CD4-positive, alpha-beta memory T cell (primary cell): Measurements from ENCODE around the gene PPP2R2B. TPM values are rescaled to one million over a fixed set of nuclear protein-coding genes. Genes with fewer than 3 reads are reported as not detected.

Source experiments
- CTCF ChIA-PET: fragments of 350-600 bp; sonication (Branson Sonifier 250); formaldehyde crosslinking; loops from one replicate; lab custom pipeline; 2021; ENCODE audit warnings: inconsistent platforms; ENCODE audit not compliant: partially characterized antibody; lab: Charles Lee
- POLR2A ChIA-PET: fragments of 350-600 bp; sonication (Branson Sonifier 250); formaldehyde crosslinking; loops from one replicate; lab custom pipeline; 2021; ENCODE audit not compliant: partially characterized antibody; lab: Charles Lee
- DNase-seq, 5 donors: peaks; one replicate each; pipeline versions ENCODE4 v3.0.0 to v3.0.0-alpha.2; 2020 to 2022; ENCODE audit warnings: mixed read lengths in 1 of 5
- H3K27ac ChIP-seq: one replicate; pipeline ENCODE4 v1.7.0; 2013; ENCODE audit warnings: low read depth, low read length
- H3K27me3 ChIP-seq: 2 replicates; pipeline ENCODE4 v1.7.0; 2013; ENCODE audit warnings: mild to moderate bottlenecking, low read length, moderate library complexity; ENCODE audit not compliant: insufficient read depth
- H3K36me3 ChIP-seq: 2 replicates; pipeline ENCODE4 v1.7.0; 2013; ENCODE audit warnings: mild to moderate bottlenecking, low read length, moderate library complexity; ENCODE audit not compliant: insufficient read depth
- H3K4me1 ChIP-seq: 2 replicates; pipeline ENCODE4 v1.7.0; 2013; ENCODE audit warnings: mild to moderate bottlenecking, low read length, moderate library complexity; ENCODE audit not compliant: insufficient read depth
- H3K4me3 ChIP-seq, 2 donors: one replicate each; pipeline ENCODE4 v1.7.0; 2013; ENCODE audit warnings: low read length in 2 of 2, mild to moderate bottlenecking in 1 of 2
- H3K9me3 ChIP-seq, 2 donors: one replicate each; pipeline ENCODE4 v1.7.0; 2013; ENCODE audit warnings: low read length in 2 of 2, control low read depth in 1 of 2; ENCODE audit not compliant: control insufficient read depth in 1 of 2
- H3K27ac Mint-ChIP-seq, 7 donors: one replicate each; pipeline ENCODE4 v1.8.0; 2020 to 2021; ENCODE audit warnings: mixed read lengths in 7 of 7, mild to moderate bottlenecking in 6 of 7, inconsistent platforms in 3 of 7, moderate library complexity in 3 of 7
- H3K27me3 Mint-ChIP-seq, 2 donors: one replicate each; pipeline ENCODE4 v1.8.0; 2020 to 2021; ENCODE audit warnings: mixed read lengths in 2 of 2
- H3K36me3 Mint-ChIP-seq, 2 donors: one replicate each; pipeline ENCODE4 v1.8.0; 2020 to 2021; ENCODE audit warnings: mixed read lengths in 2 of 2, inconsistent platforms in 1 of 2, mild to moderate bottlenecking in 1 of 2
- H3K4me1 Mint-ChIP-seq, 4 donors: one replicate each; pipeline ENCODE4 v1.8.0; 2020 to 2021; ENCODE audit warnings: mixed read lengths in 4 of 4, mild to moderate bottlenecking in 1 of 4
- H3K4me3 Mint-ChIP-seq, 8 donors: one replicate each; pipeline ENCODE4 v1.8.0; 2020 to 2021; ENCODE audit warnings: mixed read lengths in 8 of 8, mild to moderate bottlenecking in 7 of 8, moderate library complexity in 6 of 8, inconsistent platforms in 3 of 8
- H3K9me3 Mint-ChIP-seq, 8 donors: one replicate each; pipeline ENCODE4 v1.8.0; 2020 to 2021; ENCODE audit warnings: mixed read lengths in 8 of 8, mild to moderate bottlenecking in 5 of 8, inconsistent platforms in 3 of 8, moderate library complexity in 1 of 8
- intact Hi-C: fragments of 100-400 bp; cut with micrococcal nuclease; formaldehyde crosslinking; loops from one replicate; pipeline ENCODE4 v1.15.1; 2023
- polyA plus RNA-seq, 2 donors: library from polyadenylated mRNA; unstranded; fragments of 300-500 nt; fragmentation: Illumina TruSeq; gene quantifications; one replicate each; pipeline ENCODE4 v1.2.3, GENCODE V29; 2021
- total RNA-seq, 2 experiments: library from RNA; stranded (reverse); gene quantifications; one replicate each; pipeline ENCODE4 v1.2.3, GENCODE V29; 2021

Gene PPP2R2B
- total and polyA plus RNA-seq, 4 experiments from 2014 or later, result 3.1 to 13.0 (median 6.7) TPM

- Histone ChIP-seq H3K27ac (no peak overlapping the region), H3K9me3 (no peaks in the 10 kb centered on the region), H3K36me3 (no peaks in the 10 kb centered on the region), H3K4me1 (no peaks in the 10 kb centered on the region), H3K27me3 (no peaks in the 10 kb centered on the region), H3K4me3 (no peak overlapping the region)
- Mint-ChIP-seq H3K9me3 (no peaks in the 10 kb centered on the region), H3K4me3 (no peak overlapping the region), H3K27ac (no peak overlapping the region), H3K27me3 (peaks cover 0 to 1% of the 10 kb centered on the region in 2 donors), H3K4me1 (peaks cover 0 to 2% (median 1%) of the 10 kb centered on the region in 4 donors), H3K36me3 (no peaks in the 10 kb centered on the region)
- no peak for DNase-seq
- CTCF ChIA-PET, result interaction anchor here (0.9 to 10.8 kb wide), 3 partner anchors 11 to 305 kb away, joined by 3 to 159 read pairs (median 16); no protein-coding TSS in a partner anchor
- POLR2A ChIA-PET, result no interaction called here
- intact Hi-C loops, result loop anchor here (5.0 to 10.0 kb wide), 2 partner anchors 214 to 287 kb away; partner anchors contain the start of gene PPP2R2B
These were observed 218.1 kb downstream of the PPP2R2B start for GRCh38 chr5:146660376-146660960.

- no peak overlapping the region for H3K4me3 Mint-ChIP-seq
- peaks cover 0 to 1% of the 10 kb centered on the region in 2 donors for H3K27me3 Mint-ChIP-seq
- H3K36me3 ChIP-seq, result no peaks in the 10 kb centered on the region
- no peaks in the 10 kb centered on the region for H3K36me3 Mint-ChIP-seq
- ChIA-PET CTCF (interaction anchor here (1.2 to 10.8 kb wide), 3 partner anchors 8 to 306 kb away, joined by 3 to 159 read pairs (median 5); no protein-coding TSS in a partner anchor), POLR2A (no interaction called here)
- DNase-seq, result no peak
- H3K9me3 Mint-ChIP-seq, result no peaks in the 10 kb centered on the region
- no peak overlapping the region for H3K4me3 ChIP-seq
- H3K4me1 Mint-ChIP-seq, result no peaks in the 10 kb centered on the region
- no peaks in the 10 kb centered on the region for H3K27me3 ChIP-seq
- no peaks in the 10 kb centered on the region for H3K4me1 ChIP-seq
- intact Hi-C loops, result loop anchor here (5.0 to 10.0 kb wide), 2 partner anchors 215 to 287 kb away; partner anchors contain the start of gene PPP2R2B
- H3K27ac ChIP-seq, result no peak overlapping the region
- H3K27ac Mint-ChIP-seq, result no peak overlapping the region
- no peaks in the 10 kb centered on the region for H3K9me3 ChIP-seq
These were observed 218.6 kb downstream of the PPP2R2B start for GRCh38 chr5:146659961-146660360.

- no peaks in the 10 kb centered on the region for H3K9me3 ChIP-seq
- ChIA-PET CTCF (interaction anchor here (1.0 kb wide), 2 partner anchors 307 to 309 kb away, joined by 3 read pairs; no protein-coding TSS in a partner anchor), POLR2A (interaction anchor here (0.5 kb wide), 1 partner anchor 485 kb away, joined by 4 read pairs; no protein-coding TSS in a partner anchor)
- Mint-ChIP-seq H3K36me3 (no peaks in the 10 kb centered on the region), H3K4me1 (no peaks in the 10 kb centered on the region), H3K4me3 (no peak overlapping the region), H3K27me3 (peaks cover 0 to 1% of the 10 kb centered on the region in 2 donors), H3K27ac (no peak overlapping the region), H3K9me3 (no peaks in the 10 kb centered on the region)
- H3K36me3 ChIP-seq, result no peaks in the 10 kb centered on the region
- no peak overlapping the region for H3K4me3 ChIP-seq
- H3K27ac ChIP-seq, result no peak overlapping the region
- intact Hi-C loops, result no loop called here
- no peaks in the 10 kb centered on the region for H3K27me3 ChIP-seq
- DNase-seq, result no peak
- no peaks in the 10 kb centered on the region for H3K4me1 ChIP-seq
These were observed 221.9 kb downstream of the PPP2R2B start for GRCh38 chr5:146656703-146657102.

DNA sequence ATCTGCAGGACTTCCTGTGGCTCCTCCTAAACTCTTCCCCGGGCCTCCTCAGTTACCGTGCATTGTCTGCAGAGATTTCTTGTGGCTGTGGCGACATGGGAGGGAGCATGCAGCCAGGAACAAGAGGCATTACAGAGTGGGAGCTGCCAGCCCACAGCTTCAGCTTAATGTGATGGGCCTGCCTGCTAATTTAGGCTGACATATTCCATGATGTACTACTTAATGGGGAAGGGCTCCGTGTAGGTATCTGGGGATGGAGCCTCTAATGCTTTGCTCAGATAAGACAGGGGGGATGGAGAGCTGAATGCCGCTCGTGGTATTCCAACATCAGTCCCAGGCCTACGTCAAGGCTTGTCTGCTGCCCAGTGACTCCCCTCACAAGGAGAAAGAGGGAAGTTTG is 225.0 kb downstream of the PPP2R2B start:
- H3K36me3 Mint-ChIP-seq, result peaks cover 0 to 7% of the 10 kb centered on the region in 2 donors
- no peaks in the 10 kb centered on the region for H3K36me3 ChIP-seq
- peaks cover 0 to 5% (median 0%) of the 10 kb centered on the region in 8 donors for H3K9me3 Mint-ChIP-seq
- DNase-seq, result no peak
- H3K4me1 ChIP-seq, result no peaks in the 10 kb centered on the region
- peaks cover 0 to 1% of the 10 kb centered on the region in 2 donors for H3K27me3 Mint-ChIP-seq
- H3K27me3 ChIP-seq, result no peaks in the 10 kb centered on the region
- H3K4me3 ChIP-seq, result no peak overlapping the region
- H3K4me3 Mint-ChIP-seq, result no peak overlapping the region
- no peak overlapping the region for H3K27ac ChIP-seq
- intact Hi-C loops, result no loop called here
- no peaks in the 10 kb centered on the region for H3K9me3 ChIP-seq
- CTCF ChIA-PET, result no interaction called here
- no peaks in the 10 kb centered on the region for H3K4me1 Mint-ChIP-seq
- no peak overlapping the region for H3K27ac Mint-ChIP-seq
- POLR2A ChIA-PET, result no interaction called here

DNA sequence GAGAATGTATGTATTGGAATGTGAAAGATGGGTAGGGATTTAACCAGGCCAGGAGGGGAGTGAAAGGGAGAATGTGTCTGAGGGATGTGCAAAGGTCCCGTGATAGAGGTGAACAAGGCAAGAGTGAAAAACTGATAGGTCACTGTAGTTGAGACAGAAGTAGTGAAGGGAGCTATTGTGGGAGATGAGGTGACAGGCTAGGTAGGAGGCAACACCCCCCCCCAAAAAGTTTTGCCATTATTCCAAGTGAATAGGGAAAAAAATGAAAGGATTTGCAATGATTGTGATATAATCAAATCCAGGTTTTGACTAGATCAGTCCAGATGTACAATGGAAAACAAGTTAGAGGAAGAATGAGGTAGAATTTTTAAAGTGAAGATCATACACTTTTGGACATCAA is 226.0 kb downstream of the PPP2R2B start:
- intact Hi-C loops, result no loop called here

GRCh38 chr5:146647656-146648199 is 230.8 kb downstream of the PPP2R2B start:
- H3K4me3 ChIP-seq, result no peak overlapping the region
- POLR2A ChIA-PET, result no interaction called here
- no peaks in the 10 kb centered on the region for H3K27me3 Mint-ChIP-seq
- no peaks in the 10 kb centered on the region for H3K9me3 ChIP-seq
- H3K27ac ChIP-seq, result no peak overlapping the region
- no peaks in the 10 kb centered on the region for H3K4me1 ChIP-seq
- H3K9me3 Mint-ChIP-seq, result peaks cover 0 to 5% (median 0%) of the 10 kb centered on the region in 8 donors
- intact Hi-C loops, result no loop called here
- H3K36me3 ChIP-seq, result no peaks in the 10 kb centered on the region
- no peaks in the 10 kb centered on the region for H3K27me3 ChIP-seq
- no peaks in the 10 kb centered on the region for H3K4me1 Mint-ChIP-seq
- H3K27ac Mint-ChIP-seq, result no peak overlapping the region
- DNase-seq, result no peak
- peaks cover 0 to 8% of the 10 kb centered on the region in 2 donors for H3K36me3 Mint-ChIP-seq
- CTCF ChIA-PET, result no interaction called here
- no peak overlapping the region for H3K4me3 Mint-ChIP-seq

More for the DNA sequence above, 226.0 kb downstream of the PPP2R2B start:
- POLR2A ChIA-PET, result no interaction called here
- peaks cover 0 to 7% of the 10 kb centered on the region in 2 donors for H3K36me3 Mint-ChIP-seq
- Histone ChIP-seq H3K4me3 (no peak overlapping the region), H3K36me3 (no peaks in the 10 kb centered on the region), H3K4me1 (no peaks in the 10 kb centered on the region), H3K27ac (no peak overlapping the region), H3K27me3 (no peaks in the 10 kb centered on the region), H3K9me3 (no peaks in the 10 kb centered on the region)
- no peaks in the 10 kb centered on the region for H3K4me1 Mint-ChIP-seq
- CTCF ChIA-PET, result no interaction called here
- H3K9me3 Mint-ChIP-seq, result peaks cover 0 to 5% (median 0%) of the 10 kb centered on the region in 8 donors
- peaks cover 0 to 1% of the 10 kb centered on the region in 2 donors for H3K27me3 Mint-ChIP-seq
- DNase-seq, result no peak
- H3K27ac Mint-ChIP-seq, result no peak overlapping the region
- no peak overlapping the region for H3K4me3 Mint-ChIP-seq

DNA sequence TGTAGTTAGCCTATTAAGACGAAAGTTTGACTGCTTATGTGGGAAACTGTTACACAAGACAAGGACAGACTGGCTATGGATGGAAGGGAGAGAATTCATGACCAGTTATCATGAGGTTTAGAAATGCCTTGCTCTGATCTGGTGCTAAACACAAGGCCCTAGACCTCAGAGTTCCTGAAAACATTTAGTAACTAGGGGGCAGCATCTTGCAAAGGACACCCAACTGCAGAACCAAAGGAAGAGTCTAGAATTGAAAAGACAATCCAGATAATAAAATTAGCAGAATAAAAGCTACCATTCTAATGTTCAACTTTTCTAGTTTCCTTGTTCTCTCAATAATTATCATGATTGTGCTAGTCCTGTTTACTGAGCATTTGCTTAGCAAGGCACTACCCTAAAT is 232.1 kb downstream of the PPP2R2B start:
- Mint-ChIP-seq H3K4me1 (no peaks in the 10 kb centered on the region), H3K4me3 (no peak overlapping the region), H3K9me3 (peaks cover 0 to 5% (median 0%) of the 10 kb centered on the region in 8 donors), H3K27me3 (no peaks in the 10 kb centered on the region), H3K27ac (no peak overlapping the region), H3K36me3 (peaks cover 0 to 8% of the 10 kb centered on the region in 2 donors)
- Histone ChIP-seq H3K4me1 (no peaks in the 10 kb centered on the region), H3K27ac (no peak overlapping the region), H3K9me3 (no peaks in the 10 kb centered on the region), H3K27me3 (no peaks in the 10 kb centered on the region), H3K36me3 (no peaks in the 10 kb centered on the region), H3K4me3 (no peak overlapping the region)
- intact Hi-C loops, result no loop called here
- ChIA-PET POLR2A (no interaction called here), CTCF (no interaction called here)
- no peak for DNase-seq
